Measurements from ENCODE around the gene KCP. TPM values are rescaled to one million over a fixed set of nuclear protein-coding genes. Genes with fewer than 3 reads are reported as not detected.

KCP gene
- total RNA-seq, 1 donor from 2014 or later: 0.09 TPM

DNA sequence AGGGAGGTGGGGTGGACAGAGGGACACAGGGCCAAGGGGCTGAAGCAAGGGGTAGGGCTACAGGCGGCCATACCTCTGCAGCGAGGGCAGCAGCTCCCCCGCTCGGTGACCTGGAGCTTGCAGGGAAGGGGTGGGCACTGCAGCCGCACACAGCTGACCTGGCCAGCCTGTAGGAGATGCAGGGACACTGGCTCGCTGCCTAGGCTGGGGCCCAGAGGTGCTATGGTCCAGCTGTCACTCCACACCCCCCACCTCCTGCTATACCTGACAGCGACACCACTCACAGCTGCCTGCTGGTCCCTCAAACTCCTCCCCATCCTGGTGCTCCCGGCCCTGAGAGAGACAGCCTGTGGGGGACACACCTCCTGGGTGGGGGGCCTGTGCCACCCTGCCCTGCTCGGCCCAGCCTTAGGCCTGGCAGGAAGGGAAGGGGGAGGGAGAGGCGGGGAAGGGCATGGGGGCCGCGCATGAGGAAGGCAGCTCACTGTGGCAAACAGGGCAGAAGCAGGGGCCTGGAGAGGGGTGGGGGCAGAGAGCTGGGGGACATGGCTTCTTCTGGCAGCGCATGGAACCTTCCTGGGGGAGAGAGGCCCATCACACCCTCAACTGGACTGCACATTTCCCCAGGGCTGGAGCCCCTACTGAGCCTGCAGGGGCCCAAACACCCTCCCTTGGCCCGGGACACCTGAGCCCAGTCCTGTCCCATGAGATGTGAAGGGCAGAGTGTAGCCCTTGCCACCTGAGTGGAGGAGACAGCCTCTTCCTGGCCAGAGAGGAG, 23.9 kb downstream of the KCP start:
- Mint-ChIP-seq H3K9me3 (no peaks in the 10 kb centered on the region), H3K27me3 (peaks cover 12% of the 10 kb centered on the region), H3K27ac (no peak overlapping the region), H3K4me1 (peaks cover 2% of the 10 kb centered on the region), H3K4me3 (no peak overlapping the region), H3K36me3 (ENCODE audit: low read depth) (no peaks in the 10 kb centered on the region)
- no peak for DNase-seq
- intact Hi-C loops (cut with micrococcal nuclease): no loop called here

DNA sequence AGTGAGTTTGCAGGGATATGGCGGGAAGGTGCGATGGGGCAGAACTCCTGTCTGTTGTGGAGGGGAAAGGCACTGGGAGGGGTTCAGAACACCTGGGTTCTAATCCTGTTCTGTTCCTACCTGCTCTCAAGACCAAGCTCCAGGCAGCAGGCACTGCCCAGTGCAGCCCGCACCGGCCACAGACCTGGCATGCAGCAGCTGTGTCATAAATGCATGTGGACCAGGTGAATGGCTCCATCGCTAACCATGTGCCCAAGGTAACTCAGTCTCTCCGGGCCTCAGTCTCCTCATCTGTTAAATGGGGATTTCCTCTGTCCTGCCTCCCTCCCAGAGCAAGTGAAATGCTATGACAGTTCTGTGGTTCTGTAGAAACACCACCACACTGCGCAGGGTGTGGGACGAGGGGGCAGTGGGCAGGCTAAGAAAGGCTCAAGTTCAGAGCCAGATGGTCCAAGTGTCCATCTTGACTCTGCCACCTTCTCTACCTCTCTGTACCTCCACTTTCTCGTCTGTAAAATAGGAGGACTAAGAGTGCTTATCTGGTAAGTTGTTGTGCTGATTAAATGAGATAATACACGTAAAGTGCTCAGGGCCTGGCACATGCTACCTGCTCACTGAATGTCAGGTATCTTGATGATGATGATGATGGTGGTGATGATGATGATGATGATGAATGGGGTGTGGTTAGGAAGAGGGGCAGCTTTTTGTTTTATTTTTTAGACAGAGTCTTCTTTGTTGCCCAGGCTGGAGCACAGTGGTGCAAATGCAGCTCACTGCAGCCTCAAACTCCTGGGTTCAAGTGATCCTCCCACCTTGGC, 24.9 kb downstream of the KCP start:
- H3K27me3 Mint-ChIP-seq: peaks cover 12% of the 10 kb centered on the region
- no peak for DNase-seq
- H3K27ac Mint-ChIP-seq: no peak overlapping the region
- H3K4me3 Mint-ChIP-seq: no peak overlapping the region
- no peaks in the 10 kb centered on the region for H3K9me3 Mint-ChIP-seq
- no peaks in the 10 kb centered on the region for H3K36me3 Mint-ChIP-seq (ENCODE audit: low read depth)
- H3K4me1 Mint-ChIP-seq: peaks cover 2% of the 10 kb centered on the region
- intact Hi-C loops (cut with micrococcal nuclease): no loop called here

DNA sequence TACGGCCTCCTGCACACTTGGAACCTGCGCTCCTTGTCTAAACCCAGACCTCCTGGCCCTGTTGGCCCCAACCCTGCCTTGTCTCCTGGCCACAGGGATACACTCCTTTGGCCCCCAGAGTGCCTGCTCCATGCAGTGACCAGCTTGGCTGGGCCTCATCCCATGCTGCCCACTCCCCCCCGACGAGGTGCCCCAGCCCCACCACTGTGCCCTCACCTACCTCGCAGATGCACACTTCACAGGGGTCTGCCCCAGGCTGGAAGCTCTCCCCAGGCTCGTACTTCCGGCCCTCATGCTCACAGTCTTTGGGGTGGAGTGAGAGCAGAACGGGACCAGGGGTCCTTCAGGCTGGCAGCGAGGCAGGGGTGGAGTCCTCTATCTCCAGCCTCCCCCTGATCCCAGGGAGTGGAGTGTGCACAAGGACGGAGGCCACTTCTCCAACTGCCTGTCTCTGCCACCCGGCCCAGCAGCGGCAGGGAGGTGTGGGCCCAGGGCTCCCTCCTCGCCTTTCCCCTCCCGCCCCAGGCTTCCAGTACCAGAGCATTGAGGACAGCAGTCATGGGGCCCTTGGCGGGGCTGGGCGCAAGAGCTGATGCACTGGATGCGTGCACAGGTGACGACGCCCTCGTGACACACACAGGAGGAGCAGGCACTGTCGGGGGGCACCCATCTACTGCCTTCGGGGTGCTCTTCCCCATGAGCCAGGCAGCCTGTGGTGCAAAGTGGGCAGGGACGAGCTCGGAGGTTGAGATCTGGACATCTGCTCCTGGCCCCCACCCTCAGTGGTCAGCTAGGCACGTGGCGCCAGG, 25.7 kb downstream of the KCP start:
- Mint-ChIP-seq H3K36me3 (ENCODE audit: low read depth) (no peaks in the 10 kb centered on the region), H3K4me1 (peaks cover 2% of the 10 kb centered on the region), H3K4me3 (no peak overlapping the region), H3K27me3 (peaks cover 7% of the 10 kb centered on the region), H3K9me3 (no peaks in the 10 kb centered on the region), H3K27ac (no peak overlapping the region)
- no peak for DNase-seq
- intact Hi-C loops (cut with micrococcal nuclease): loop anchor here (5.0 kb wide), 2 partner anchors 92 to 407 kb away; partner anchors contain the start of genes CCDC136 and METTL2B

DNA sequence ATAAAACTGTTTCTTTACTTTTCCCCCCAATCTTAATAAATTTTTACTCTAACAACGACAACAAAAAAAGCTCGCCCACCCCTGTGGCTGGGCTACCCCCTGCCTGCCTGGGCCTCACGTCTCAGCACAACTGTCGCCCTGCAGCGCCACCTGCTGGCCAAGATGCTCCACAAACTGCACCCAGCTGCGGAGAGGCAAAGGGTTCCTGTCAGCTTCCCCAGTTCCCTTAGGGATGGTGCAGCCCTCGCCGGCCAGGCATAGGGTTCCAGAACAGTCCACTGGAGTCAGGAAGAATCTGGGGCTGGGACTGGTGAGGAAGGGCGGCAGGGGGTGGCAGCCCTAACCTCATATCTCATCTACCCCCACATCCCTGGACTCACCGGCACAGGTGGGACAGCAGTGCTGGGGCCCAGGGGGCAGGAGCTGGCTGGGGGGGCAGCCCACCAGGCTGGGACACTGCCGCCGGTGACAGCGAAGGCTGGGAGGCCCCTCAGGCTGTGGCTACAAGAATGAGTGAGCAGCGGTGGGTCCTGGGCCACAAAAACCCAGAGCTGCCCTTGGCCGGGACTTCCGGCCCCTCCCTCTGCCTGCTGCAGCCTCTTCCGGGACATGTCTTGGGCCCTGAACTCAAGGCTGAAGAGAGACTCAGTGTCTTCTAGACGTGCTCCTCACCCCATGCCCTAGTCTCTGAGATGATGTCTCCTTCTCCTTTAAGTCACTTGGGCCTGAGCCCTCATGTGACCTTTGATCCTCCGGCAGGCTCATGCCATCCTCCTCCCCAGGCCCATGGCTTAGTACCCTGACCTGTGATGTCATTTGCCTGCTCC, 26.7 kb downstream of the KCP start:
- H3K27me3 Mint-ChIP-seq: peaks cover 2% of the 10 kb centered on the region
- no peak overlapping the region for H3K4me3 Mint-ChIP-seq
- intact Hi-C loops (cut with micrococcal nuclease): loop anchor here (1.0 to 5.0 kb wide), 6 partner anchors 21 to 407 kb away; partner anchors contain the start of genes CCDC136, GARIN1A and METTL2B
- peaks cover 2% of the 10 kb centered on the region for H3K4me1 Mint-ChIP-seq
- no peaks in the 10 kb centered on the region for H3K9me3 Mint-ChIP-seq
- no peaks in the 10 kb centered on the region for H3K36me3 Mint-ChIP-seq (ENCODE audit: low read depth)
- H3K27ac Mint-ChIP-seq: no peak overlapping the region
- DNase-seq: peak; percentile 95

DNA sequence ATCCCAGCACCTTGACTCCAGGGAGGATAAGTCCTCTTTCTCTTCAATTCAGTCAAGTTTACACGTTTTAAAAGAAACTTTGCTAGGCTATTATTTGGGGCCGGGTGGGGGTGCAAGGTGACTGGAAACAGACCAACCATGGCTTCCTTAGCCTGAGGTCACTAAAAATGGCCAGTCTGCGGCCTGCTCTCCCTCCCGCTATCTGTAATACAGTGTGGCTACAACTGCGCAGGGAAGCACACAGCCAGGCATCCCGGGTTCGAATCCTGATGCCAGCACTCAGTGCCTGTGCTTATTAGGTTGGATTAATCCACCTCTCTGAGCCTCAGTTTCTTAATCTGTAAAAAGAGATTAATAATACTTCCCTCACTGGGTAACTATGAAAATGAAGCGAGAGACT, 28.4 kb downstream of the KCP start:
- peaks cover 9% of the 10 kb centered on the region for H3K4me1 Mint-ChIP-seq
- no peak overlapping the region for H3K4me3 Mint-ChIP-seq
- intact Hi-C loops (cut with micrococcal nuclease): loop anchor here (2.0 to 5.0 kb wide), 4 partner anchors 90 to 405 kb away; partner anchors contain the start of genes CCDC136, GARIN1A and METTL2B
- no peak for DNase-seq
- no peaks in the 10 kb centered on the region for H3K36me3 Mint-ChIP-seq (ENCODE audit: low read depth)
- no peaks in the 10 kb centered on the region for H3K9me3 Mint-ChIP-seq
- peaks cover 1% of the 10 kb centered on the region for H3K27me3 Mint-ChIP-seq
- H3K27ac Mint-ChIP-seq: no peak overlapping the region

DNA sequence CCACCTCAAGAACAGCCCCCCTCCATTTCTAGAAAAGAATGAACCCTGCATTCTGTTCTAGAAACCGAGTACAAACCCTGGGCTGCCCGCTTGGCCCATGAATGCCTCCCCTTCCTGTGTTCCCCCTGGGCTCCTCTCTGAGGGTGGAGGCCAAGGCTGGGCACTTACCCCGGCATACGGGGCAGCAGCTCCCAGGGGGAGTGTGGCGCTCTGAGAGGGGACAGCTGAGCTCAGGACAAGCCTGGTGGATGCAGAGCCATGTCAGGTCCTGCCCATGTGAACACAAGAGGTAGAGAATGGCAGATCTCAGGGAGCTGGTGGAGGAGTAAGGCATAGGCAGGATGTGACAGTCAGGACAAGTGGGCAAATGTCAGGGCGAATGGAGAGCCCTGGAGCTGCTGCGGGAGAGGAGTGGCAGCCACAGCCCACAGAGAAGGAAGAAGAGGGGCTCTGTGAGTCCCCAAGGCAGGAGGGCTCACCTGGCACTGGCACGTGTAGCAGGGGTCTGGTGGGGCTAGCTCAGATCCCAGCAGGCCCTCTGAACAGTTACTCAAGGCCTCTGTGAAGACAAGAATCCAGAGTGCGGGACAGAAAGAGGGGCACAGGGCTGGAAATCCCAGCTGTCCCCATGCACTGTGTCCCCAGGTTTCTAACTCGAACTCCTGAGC, 28.9 kb downstream of the KCP start:
- H3K36me3 Mint-ChIP-seq (ENCODE audit: low read depth): no peaks in the 10 kb centered on the region
- intact Hi-C loops (cut with micrococcal nuclease): loop anchor here (2.0 to 5.0 kb wide), 4 partner anchors 89 to 404 kb away; partner anchors contain the start of genes CCDC136, GARIN1A and METTL2B
- peaks cover 9% of the 10 kb centered on the region for H3K4me1 Mint-ChIP-seq
- H3K27ac Mint-ChIP-seq: no peak overlapping the region
- peaks cover 1% of the 10 kb centered on the region for H3K27me3 Mint-ChIP-seq
- no peaks in the 10 kb centered on the region for H3K9me3 Mint-ChIP-seq
- no peak overlapping the region for H3K4me3 Mint-ChIP-seq
- DNase-seq: no peak

DNA sequence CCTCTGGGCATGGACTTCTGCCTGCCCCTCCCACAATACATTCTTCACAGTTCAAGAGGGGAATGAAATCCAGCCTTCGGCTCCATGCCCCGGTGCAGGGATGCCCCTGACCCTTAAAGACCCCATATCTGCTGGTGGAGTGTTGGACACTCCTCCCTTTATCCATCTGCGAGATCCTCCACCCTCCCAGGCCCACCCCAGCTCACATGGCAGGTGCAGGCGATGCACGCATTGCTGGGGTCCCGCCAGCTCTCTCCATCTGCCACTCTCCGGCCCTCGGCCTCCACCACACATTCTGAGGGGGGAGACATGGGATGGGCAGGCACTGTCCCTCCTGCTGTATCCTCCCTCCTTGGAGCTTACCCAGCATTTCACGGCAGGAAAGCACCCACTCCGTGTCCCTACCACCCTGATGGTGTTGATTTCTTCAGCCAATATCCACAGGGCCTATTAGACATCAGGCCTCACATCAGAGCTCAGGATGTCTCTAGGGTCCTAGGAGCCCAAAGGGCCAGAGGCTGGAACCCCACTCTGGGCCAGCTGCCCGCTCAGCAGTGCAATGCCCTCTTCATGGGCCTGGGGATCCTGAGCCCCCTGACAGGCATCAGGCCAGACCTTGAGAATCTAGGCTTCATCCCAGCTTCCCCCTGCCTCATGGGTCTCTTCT, 29.6 kb downstream of the KCP start:
- no peak overlapping the region for H3K27ac Mint-ChIP-seq

DNA sequence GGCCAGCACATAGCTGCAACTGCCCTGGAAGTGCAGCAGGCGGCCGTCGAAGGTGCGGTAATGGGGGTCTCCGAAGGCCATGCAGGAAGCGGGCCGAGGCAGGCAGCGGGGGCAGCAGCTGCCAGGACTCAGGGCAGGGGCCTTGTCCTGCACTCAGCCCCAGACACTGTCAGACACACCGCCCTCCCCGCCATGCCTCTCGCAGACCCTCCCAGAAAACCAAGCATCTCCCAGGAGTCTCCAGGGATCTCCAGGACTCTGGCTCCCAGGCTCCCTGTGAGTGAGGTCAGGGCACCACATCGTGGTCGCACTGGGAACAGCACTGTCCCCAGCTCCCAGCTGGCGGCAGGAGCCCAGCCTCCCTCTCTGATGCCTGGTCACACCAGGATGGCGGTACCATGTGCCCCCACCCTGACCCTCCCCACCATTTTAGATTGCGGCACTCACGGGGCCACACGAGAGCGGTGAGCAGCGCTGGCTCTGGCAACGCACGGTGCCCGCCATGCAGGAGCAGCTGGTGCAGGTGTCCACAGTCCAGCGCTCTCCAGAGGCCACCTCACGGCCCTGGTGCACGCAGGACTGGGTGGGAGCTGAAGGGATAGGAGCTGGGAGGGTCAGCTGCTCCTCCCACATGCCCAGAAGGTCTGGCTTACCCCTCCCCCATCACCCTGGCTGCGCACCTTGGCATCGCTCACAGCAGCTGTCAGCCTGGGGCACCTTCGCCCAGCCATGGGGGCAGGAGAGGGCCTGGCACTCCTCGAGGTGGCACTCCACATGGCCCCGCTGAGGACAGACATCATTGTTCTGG, 30.4 kb downstream of the KCP start:
- H3K9me3 Mint-ChIP-seq: no peaks in the 10 kb centered on the region
- no peak overlapping the region for H3K4me3 Mint-ChIP-seq
- H3K27ac Mint-ChIP-seq: no peak overlapping the region
- H3K27me3 Mint-ChIP-seq: no peaks in the 10 kb centered on the region
- no peak for DNase-seq
- peaks cover 9% of the 10 kb centered on the region for H3K4me1 Mint-ChIP-seq
- H3K36me3 Mint-ChIP-seq (ENCODE audit: low read depth): no peaks in the 10 kb centered on the region
- intact Hi-C loops (cut with micrococcal nuclease): loop anchor here (5.0 kb wide), 2 partner anchors 88 to 403 kb away; partner anchors contain the start of genes CCDC136 and METTL2B

More for the DNA sequence above, 29.6 kb downstream of the KCP start:
- intact Hi-C loops (cut with micrococcal nuclease): loop anchor here (5.0 kb wide), 2 partner anchors 89 to 404 kb away; partner anchors contain the start of genes CCDC136 and METTL2B
- Mint-ChIP-seq H3K4me3 (no peak overlapping the region), H3K27me3 (peaks cover 1% of the 10 kb centered on the region), H3K4me1 (peaks cover 9% of the 10 kb centered on the region), H3K9me3 (no peaks in the 10 kb centered on the region), H3K36me3 (ENCODE audit: low read depth) (no peaks in the 10 kb centered on the region)
- DNase-seq: no peak

DNA sequence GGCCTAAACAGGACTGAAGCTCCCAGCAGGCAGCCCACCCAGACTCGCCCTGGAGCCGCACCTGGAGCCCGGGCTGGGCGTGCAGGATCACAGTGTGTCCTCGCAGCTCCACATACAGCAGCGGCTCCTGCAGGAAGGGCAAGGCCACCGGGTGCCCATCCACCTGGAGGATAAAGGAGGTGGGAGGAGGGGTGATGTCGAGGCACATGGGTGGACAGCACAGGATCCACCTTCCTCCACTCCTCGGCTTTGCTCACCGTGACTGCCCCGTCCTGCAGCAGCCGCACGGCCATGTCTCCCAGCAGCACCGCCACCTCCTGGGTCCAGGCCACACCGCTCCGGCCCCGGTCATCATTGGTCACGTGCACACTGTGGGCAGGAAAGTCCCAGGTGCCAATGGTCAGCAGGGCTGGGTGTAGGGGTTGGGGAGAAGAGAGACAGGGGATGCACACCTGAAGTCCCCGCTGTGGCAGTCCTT, 31.0 kb downstream of the KCP start:
- Mint-ChIP-seq H3K27me3 (no peaks in the 10 kb centered on the region), H3K27ac (peak overlapping the region; percentile 11), H3K4me1 (peaks cover 9% of the 10 kb centered on the region), H3K9me3 (no peaks in the 10 kb centered on the region), H3K4me3 (no peak overlapping the region), H3K36me3 (ENCODE audit: low read depth) (no peaks in the 10 kb centered on the region)
- intact Hi-C loops (cut with micrococcal nuclease): no loop called here
- no peak for DNase-seq

DNA sequence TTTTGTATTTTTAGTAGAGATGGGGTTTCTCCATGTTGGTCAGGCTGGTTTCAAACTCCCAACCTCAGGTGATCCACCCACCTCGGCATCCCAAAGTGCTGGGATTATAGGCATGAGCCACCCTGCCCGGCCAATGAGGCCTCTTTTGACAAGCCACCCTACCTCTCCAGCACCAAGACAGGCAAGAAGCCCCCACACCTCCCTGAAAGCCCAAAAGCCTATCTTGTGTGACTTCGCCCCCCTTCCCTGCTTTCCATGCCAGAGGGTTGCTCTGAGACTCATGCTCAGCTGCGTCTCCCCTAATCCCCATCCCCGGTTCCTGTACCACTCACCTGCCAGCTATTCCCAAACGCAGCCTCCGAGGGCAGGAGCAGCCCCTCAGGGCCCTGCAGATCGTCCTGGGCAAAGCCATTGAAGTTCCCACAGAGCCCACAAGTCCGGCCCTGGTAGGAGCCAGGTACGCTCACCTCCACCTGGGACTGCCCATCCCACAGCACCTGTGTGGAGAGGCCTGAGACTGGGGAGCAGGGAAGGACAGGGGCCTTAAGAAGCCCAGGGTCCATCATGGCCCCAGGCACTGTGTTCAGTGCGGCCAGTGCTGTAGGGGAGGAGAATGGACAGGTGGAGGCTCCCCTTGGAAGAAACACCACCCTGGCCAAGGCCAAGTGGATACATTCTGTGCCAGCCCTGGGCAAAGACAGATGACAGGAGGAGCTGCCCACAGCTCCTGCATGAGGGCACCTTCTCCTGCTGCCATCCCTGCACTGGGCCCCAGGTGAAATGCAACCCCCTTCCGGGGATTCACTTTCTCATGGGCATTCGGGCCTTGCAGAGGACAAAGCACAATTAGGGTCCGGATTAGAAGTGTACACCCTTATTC, 32.0 kb downstream of the KCP start:
- Mint-ChIP-seq H3K27me3 (no peaks in the 10 kb centered on the region), H3K36me3 (ENCODE audit: low read depth) (no peaks in the 10 kb centered on the region), H3K9me3 (no peaks in the 10 kb centered on the region), H3K4me1 (peaks cover 7% of the 10 kb centered on the region), H3K4me3 (no peak overlapping the region), H3K27ac (no peak overlapping the region)
- no peak for DNase-seq
- intact Hi-C loops (cut with micrococcal nuclease): no loop called here

DNA sequence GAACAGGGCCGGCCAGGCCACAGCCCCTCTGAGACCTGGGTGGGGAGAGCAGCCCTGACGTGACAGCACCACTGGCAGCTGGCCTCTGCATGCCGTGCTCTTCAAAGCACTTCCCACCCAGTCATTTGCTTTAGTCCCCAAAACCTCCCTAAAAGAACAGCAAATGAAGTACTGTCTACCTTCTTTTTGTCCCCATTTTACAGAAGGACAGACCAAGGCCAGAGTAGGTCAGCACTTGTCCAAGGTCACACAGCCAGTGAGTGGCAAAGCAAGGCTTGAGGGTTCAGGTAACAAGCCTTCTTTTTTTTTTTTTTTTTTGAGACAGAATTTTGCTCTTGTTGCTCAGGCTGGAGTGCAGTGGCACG, 32.8 kb downstream of the KCP start:
- no peak overlapping the region for H3K4me3 Mint-ChIP-seq
- DNase-seq: no peak
- no peaks in the 10 kb centered on the region for H3K36me3 Mint-ChIP-seq (ENCODE audit: low read depth)
- H3K27ac Mint-ChIP-seq: no peak overlapping the region
- H3K27me3 Mint-ChIP-seq: no peaks in the 10 kb centered on the region
- no peaks in the 10 kb centered on the region for H3K9me3 Mint-ChIP-seq
- peaks cover 7% of the 10 kb centered on the region for H3K4me1 Mint-ChIP-seq
- intact Hi-C loops (cut with micrococcal nuclease): no loop called here
